ENCODE results near the gene PSEN2.

The PSEN2 gene

DNA sequence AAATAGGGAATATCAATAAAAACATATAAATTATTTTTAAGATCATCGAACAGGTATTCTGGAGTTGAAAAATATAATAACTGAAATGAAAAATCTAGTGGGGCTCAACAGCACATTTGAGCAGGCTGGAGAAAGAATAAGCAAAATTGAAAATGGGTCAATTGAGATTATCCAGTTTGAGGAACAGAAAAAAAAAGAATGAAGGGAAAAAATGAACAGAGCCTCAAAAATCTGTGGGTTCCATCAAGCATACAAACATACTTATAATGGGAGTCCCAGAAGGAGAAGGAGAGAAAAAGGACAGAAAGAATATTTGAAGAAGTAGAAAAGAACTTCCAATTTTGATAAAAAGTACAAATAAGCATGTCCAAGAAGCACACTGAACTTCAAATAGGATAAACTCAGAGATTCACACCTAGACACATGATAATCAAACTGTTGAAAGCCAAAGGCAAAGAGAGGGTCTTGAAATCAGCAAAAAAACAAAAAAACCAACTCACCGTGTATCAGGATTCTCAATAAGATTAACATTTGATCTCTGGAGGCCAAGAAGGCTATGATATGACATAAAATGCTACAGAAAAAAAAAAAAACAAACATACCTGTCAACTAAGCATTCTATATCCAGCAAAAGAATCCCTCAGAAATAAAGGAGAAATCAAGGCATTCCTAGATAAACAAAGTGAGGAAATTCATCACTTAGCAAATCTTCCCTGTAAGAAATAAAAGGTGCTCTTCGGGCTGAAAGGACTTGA is 64.2 kb downstream of the PSEN2 start:
- no peak for DNase-seq (ENCODE audit: extremely low read depth, insufficient read length)
- Histone ChIP-seq H3K36me3 (ENCODE audit: control insufficient read depth, insufficient read depth, low read length) (no peaks in the 10 kb centered on the region), H3K4me3 (replicated peaks; ENCODE audit: low read depth, low read length) (no peak overlapping the region), H3K27me3 (replicated peaks; ENCODE audit: control insufficient read depth, insufficient read depth, low read length) (no peaks in the 10 kb centered on the region)
- TF ChIP-seq CTCF (IDR thresholded peaks at IDR 0.05; ENCODE audit: insufficient read depth, low read length, poor library complexity, severe bottlenecking), result no peak

- DNase-seq (ENCODE audit: extremely low read depth, insufficient read length), result no peak
- TF ChIP-seq CTCF (IDR thresholded peaks at IDR 0.05; ENCODE audit: insufficient read depth, low read length, poor library complexity, severe bottlenecking), result no peak
- no peaks in the 10 kb centered on the region for H3K36me3 ChIP-seq (ENCODE audit: control insufficient read depth, insufficient read depth, low read length)
- H3K27me3 ChIP-seq (replicated peaks; ENCODE audit: control insufficient read depth, insufficient read depth, low read length), result no peaks in the 10 kb centered on the region
- H3K4me3 ChIP-seq (replicated peaks; ENCODE audit: low read depth, low read length), result no peak overlapping the region
Observed at GRCh38 chr1:226937940-226938725, 67.7 kb downstream of the PSEN2 start.

- no peaks in the 10 kb centered on the region for H3K27me3 ChIP-seq (replicated peaks; ENCODE audit: control insufficient read depth, insufficient read depth, low read length)
- H3K36me3 ChIP-seq (ENCODE audit: control insufficient read depth, insufficient read depth, low read length), result no peaks in the 10 kb centered on the region
- H3K4me3 ChIP-seq (replicated peaks; ENCODE audit: low read depth, low read length), result peak overlapping the region; percentile 73
- TF ChIP-seq CTCF (IDR thresholded peaks at IDR 0.05; ENCODE audit: insufficient read depth, low read length, poor library complexity, severe bottlenecking), result no peak
- DNase-seq (ENCODE audit: extremely low read depth, insufficient read length), result no peak
Observed at GRCh38 chr1:226938903-226939437, 68.6 kb downstream of the PSEN2 start.

GRCh38 chr1:226939438-226940028 is 69.1 kb downstream of the PSEN2 start:
- Histone ChIP-seq H3K36me3 (ENCODE audit: control insufficient read depth, insufficient read depth, low read length) (no peaks in the 10 kb centered on the region), H3K27me3 (replicated peaks; ENCODE audit: control insufficient read depth, insufficient read depth, low read length) (no peaks in the 10 kb centered on the region), H3K4me3 (replicated peaks; ENCODE audit: low read depth, low read length) (peak overlapping the region; percentile 73)
- DNase-seq (ENCODE audit: extremely low read depth, insufficient read length), result no peak
- TF ChIP-seq CTCF (IDR thresholded peaks at IDR 0.05; ENCODE audit: insufficient read depth, low read length, poor library complexity, severe bottlenecking), result no peak

DNA sequence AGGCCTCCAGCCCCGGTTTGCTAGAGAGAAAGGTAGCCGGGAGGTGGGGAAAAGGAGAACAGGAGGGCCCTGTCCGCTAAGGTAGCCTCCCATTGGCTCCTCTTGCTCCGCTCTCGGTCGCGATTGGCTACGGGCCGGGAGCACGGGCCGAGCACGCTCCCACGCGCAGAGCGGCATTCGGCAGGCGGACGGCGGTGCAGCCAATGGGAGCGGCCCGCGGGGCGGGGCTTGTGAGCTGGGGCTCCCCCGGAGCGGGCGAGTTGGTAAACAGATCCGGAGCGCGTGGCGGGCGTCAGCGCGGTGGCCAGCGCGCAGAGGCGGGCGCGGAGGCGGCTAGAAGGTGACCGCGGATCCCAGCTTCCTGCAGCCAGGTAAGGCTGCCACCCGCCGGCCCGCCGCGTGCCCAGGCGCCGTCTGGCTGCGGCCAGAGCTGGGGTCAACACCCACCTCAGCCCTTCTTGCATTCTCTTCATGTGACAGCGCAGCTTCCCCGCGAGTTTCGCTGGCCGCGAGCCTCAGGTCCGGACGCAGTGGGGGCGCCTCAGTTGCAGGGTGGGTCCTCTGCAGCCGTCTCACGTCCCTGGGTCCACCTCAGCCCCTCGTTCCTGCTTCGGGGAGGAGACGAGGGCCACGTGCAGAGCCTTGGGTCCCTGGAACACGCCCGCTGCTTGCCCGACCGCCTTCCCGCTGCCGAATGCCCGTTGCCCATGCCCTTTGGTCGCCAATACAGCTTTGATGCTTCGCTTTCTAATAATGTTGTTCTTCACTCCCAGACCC is 69.8 kb downstream of the PSEN2 start, which contains the start of gene COQ8A:
TSS of gene COQ8A (plus strand) at position 266 of the 777 bp plus-strand sequence. CDS start 21,092 bp downstream, outside the sequence.
- Histone ChIP-seq H3K36me3 (ENCODE audit: control insufficient read depth, insufficient read depth, low read length) (no peaks in the 10 kb centered on the region), H3K27me3 (replicated peaks; ENCODE audit: control insufficient read depth, insufficient read depth, low read length) (no peaks in the 10 kb centered on the region), H3K4me3 (replicated peaks; ENCODE audit: low read depth, low read length) (peak within 1 kb of the TSS; percentile 74)
- no peak for TF ChIP-seq CTCF (IDR thresholded peaks at IDR 0.05; ENCODE audit: insufficient read depth, low read length, poor library complexity, severe bottlenecking)
- DNase-seq (ENCODE audit: extremely low read depth, insufficient read length), result peak; percentile 99
